Measurements from ENCODE around the gene CCDC9B.

The CCDC9B gene

DNA sequence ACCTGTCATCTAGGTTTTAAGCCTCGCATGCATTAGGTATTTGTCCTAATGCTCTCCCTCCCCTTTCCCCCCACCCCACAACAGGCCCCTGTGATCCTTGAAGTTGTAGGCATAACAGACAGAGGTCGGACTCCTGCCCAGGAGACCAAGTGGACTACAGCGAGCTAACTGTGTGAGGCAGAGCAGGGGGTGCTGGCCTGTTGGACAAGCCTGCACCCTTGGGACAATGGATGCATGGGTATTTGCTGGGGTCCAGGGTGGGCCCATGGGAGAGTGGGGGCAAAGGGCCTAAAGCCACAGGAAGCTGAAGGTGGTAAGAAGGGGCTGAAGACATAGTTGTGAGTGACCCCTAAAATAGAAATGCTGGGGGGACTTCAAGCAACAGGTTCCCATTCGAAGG lies 35.5 kb downstream of the CCDC9B start:
- no peak for DNase-seq

DNA sequence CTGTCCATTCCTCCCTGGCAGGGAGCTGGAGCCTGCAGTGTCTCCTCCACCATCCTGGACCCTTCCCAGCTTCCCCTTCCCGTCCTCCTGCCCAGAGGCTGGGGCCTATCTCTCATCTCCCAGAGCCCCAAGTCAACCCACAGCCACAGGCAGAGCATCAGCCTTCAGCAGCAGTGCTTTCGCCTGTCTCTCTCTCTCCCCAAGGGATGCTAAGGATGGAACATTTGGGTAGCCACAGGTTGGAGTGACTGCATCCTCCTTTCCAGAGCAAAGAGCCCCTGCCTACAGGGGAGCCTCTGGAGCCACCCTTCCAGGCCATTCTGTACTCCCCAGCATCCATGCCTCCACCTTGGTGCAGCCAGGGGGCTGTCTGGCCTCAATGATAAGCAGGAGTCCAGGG lies 37.2 kb downstream of the CCDC9B start:
- no peak for DNase-seq

DNA sequence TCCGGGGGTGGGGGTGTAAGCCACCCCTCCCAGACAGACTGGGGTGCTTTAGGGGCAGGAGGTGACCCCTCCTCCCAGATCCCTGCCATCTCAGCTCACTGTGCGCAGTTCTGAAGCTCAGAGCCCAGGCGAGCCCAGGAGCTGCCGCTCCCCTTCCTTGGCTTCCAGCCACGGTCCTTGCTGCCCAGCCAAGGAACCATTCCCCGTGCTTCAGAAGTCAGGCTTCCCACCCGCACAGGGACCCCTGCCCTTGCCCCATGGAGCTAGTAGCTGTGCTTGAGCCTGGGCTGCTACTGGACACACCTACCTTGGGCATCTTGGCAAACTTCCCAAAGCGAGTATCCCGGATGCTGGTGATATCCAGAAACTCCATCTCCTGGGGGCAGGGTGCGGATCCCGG lies 37.8 kb downstream of the CCDC9B start:
- DNase-seq = no peak

DNA sequence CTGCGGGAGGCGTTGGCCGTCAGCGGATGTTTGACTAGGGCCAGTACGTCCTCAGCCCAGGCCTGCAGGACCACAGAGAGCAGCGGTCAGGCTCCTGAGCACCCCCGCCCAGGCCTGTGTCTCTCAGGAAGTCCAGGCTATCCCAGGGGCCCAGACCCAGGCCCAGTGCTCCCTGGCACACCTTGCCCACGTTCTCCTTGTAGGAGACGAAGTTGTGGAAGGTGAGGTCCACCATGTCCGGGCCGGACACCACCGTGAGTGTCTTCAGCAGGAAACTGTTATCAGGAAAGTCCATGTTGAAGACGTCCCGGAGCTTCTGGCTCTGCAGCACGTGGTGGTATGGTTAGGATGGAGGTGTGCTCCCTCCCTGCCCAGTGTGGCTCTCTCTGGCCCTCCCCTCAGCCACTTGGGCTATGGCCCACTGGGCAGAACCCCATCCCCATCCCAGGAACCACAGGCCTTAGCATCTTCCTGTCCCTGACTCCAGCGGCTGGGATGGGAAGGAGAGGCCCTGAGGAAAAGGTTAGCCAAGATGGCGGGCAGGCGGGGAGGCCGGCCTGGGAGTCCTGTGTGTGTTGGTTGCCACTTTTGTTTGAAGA lies 38.4 kb downstream of the CCDC9B start:
- DNase-seq = no peak

DNA sequence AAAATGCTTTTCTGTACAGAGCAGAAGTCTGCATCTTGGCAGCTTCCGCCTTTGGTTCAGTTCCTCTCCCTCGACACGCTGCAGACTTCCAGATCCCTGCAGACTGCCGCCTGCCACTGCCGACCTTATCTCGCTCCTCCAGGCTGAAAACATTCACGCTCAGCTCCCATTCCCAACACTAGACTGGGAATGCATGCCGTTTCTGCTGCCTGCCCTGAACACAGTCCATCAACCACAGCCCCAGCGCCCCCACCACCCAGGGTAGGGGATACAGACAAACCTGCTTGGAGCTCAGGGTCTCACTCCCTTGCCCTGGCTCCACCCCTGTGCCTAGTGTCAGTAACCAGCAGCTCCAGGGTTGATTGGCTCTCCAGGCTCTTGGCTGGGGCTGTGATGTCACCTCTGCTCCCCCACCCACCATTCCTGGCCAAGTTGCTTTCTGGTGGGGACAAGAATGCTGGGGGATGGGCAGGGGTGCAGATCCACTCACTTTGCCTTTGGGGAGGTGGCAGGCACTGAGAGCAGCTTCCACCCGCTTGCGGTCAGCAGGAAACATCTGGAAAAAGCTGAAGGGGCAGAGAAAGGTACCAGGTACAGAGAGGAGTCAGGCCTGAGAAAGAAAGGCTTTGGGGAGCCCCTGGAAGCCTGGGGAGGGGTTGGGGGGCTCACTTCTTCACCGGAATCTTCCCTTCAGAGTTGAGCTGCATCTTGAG lies 39.1 kb downstream of the CCDC9B start:
- no peak for DNase-seq

DNA sequence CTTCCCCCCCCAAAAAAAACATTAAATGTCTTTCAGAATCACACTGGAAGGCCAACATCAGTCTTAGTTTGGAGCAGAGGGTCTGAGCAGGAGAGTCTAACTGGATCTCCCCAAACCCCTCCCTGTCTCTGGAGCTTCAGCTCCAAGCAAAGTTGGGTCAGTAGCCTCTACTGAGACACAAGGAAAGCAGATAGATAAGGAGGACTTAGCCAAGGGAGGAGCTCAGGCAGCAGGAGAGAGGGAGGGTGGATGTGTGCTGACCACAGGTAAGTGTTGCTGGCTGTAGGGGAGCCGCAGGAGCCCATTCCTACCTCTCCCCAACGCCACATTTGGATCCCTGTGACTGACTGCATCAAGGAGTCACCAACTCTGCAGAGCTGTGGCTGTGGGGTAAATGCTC lies 40.0 kb downstream of the CCDC9B start:
- no peak for DNase-seq

DNA sequence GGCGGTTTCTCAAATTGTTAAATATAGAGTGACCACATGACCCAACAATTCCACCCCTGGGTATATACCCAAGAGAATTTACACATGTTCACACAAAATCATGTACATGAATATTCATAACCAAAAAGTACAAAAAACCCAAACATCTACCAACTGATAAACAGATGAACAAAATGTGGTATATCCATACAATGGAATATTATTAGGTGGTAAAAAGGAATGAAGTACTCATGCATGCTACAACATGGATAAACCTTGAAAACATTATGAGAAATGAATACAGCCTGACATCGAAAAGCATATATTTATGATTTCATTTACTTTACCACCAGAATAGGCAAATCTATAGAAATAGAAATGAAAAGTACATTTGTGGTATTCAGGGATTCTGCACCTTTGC lies 40.4 kb downstream of the CCDC9B start:
- DNase-seq = no peak

DNA sequence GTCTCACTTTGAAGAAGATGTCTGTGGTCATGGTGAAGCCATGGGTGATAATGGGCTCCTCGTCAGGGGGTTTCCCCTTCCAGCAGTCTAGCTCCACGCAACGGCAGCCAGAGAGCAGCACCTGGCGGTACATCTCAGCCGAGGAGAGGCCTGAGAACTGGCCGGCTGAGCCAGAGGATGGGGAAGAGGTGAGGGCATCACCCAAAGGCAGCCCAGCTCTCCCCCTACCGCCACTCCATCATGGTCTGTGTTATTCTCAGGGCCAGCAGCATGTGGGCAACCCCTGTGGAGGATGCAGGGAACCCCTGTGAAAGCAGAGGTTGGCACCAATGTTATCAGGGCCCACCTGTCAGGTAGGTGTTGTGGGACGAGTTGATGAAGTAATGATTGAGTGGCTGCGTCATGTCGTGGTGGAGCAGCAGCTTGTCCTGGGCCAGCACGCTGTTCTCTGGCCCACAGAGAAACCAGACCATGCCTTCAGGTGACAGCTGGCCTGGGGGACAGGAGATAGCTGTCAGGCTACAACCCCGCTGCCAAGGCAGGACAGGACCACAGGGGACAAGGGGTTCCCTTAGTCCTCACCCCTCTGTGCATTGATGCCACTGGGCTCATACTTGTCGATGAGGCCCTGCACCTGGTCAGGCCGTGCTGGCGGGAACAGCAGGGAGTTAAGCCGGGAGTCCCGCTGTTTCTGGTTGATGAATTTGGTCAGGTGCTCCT lies 42.4 kb downstream of the CCDC9B start:
- DNase-seq = no peak

DNA sequence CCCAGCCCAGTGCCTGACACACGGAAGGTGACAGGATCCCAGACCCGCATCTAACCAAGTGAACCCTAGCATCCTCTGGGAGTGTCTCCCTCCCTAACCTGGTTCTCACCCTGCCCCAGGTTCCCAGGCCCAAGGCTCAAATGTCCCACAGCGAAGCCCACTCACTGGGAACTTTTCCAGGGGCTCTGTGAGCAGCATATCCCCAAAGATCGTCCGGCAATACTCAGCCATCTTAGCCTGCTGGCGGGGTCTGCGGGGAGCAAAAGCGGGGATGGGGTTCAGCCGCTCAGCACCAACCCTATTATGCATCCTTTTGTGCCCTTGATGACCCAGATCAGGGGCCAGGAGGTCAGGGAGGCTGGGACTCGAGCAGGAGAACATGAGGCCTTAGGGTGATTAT lies 43.4 kb downstream of the CCDC9B start:
- no peak for DNase-seq

DNA sequence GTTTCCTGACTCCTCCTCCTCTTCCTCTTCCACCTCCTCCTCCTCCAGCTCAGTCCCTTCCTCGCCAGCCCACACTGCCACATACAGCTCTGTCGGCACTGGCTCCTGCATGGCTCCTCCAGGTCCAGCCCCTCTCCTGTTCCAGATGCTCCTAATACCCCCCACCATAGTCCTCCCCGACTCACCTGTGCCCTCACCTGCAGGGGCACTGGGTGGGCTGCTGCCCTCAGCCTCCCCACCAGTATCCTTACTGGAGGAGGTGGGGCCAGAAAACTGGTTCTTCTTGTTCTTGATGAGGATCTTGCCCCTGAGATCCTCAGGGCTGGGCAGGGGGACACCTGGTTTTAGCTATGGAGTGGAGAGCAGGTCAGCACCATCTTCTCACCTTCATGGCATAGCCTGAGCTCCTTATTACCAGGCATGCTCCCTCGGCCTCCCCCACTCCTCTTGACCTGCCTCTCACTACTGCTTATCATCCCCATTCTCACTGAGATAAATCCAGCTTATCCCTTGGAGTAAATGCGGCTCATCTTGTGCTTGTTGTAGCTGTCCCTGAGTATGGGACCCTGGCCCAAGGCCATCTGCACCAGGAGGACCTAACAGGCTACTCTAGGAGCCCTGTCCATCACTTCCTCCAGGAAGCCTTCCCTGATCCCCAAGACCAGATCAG lies 44.0 kb downstream of the CCDC9B start:
- no peak for DNase-seq

DNA sequence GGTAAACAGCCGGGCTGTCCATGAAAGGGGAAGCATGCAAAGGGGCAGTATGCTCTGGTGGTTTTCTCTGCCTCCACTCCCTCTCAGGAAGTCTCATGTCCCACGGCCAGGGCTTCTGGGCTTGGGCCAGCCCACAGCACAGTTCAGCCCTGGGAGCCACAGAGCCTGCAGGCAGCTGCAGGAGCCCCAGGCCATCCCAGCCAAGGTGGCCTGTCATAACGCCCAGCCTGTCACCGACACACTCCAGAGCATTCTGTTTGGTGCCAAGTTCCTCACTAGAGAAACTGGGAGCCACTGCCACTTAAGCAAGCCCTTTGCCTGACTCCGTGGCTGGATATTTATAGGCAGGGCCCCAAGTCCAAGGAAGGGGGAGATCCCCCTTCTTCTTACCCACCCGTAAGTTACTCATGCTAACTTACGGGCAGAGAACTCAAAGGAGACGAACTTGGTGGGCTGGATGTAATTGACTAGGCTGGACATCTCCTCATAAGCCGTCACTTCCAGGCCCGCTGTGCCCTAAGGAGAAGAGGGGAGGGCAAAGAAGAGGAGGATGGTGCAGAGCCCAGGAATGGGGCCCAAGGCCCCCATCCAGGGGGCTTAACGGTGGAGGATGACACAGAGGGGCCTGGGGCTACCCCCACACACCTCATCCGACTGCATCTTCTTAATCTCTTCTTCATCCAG lies 44.7 kb downstream of the CCDC9B start:
- DNase-seq = no peak

DNA sequence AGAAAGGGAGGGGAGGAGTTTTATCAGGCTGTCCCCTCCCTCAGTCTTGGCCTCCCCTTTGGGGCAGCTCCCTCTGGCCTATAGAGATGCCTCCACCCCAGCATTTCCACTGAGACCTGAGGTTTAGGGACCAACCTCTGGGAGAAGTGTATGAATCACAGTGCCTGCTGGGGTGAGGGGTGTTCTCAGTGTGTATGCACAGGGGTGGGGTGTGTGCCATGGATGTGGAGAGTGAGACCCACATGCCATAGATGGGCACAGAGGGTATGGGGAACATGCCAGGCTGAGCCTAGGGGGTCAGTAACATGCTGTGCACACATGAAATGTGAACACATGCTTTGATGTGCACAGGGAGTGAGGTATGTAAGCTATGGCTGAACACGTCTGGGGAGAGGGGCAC lies 45.4 kb downstream of the CCDC9B start:
- no peak for DNase-seq

DNA sequence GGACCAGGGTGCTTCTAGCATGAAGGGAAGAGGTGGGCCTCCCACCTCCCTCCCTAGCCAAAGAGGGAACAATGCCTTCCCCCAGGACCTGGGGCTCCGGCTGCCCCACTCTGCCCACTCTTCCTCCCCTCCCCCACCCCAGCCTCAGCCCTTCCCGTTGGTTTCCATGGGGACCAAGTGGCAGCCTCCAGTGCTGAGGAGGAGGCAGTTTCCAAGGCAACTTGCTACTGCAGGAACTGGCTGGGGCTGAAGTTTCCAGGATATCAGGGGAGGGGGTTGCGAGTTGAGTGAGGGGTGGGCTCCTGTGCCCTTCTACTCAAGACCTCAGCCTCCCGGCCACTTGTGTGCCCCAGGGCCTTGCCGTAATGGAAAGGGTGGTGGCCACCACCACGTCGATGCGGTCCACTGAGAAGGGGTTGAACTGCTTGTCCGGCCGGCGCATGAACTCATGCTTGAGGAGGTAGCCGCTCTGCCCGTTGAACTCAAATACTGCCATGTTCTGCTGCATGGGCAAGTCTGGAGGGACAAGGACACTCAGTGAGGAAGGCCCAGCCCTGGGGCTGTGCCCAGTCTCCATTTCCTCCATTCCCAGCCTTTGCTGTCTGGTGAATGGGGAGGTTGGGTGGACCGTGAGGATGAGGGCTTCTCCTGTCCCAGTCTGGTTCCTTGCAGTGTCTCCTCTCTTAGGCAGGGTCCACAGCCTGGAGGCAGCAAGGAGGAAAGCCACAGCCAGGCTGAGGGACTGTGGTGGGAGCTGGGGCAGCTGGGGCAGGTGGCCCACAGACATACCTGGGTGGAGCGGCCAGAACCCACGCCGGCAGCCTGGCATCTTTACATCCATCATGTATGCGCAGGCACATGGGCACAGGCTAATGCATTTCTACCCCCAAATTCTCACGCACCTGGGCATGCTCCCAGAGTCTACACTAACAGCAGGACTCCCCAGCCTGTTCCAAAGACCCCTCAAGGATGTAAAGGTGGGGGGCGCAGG lies 46.5 kb downstream of the CCDC9B start:
- no peak for DNase-seq

DNA sequence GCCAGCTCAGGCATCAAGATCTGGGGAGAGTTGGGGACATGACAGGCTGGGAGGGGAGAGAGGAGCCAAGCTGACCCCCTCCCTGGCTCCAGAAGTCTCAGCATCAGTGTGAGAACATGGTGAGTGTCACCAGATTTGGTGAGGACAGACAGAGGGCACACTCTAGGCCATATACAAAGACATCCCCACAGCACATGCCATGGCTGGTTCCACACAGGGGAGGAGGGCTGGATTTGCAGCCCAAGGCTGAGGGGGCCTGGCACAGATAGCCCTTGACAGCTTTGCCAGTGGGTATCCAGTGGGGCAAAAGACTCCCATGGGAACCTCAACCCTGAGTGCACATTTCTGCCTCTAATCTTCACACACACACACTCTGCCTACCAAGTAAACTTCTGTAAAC lies 47.7 kb downstream of the CCDC9B start:
- no peak for DNase-seq

DNA sequence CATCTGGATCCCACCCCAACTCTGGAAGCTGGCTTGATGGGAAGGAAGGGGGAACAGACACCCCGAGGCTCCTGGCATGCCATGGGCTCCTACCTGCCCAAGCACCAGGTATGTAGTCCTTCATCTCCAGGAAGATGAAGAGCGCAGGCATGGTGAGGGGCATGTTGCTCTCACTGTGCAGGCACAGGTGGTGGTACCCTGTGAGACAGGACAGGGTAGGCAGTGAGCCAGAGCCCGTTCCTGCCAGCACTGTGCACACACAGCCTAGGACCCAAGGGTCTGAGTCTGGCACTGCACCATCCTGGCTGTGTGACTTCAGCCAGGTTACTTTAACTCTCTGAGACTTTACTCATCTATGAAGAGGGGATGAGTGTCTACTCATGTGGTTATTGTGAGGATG lies 48.5 kb downstream of the CCDC9B start:
- no peak for DNase-seq

DNA sequence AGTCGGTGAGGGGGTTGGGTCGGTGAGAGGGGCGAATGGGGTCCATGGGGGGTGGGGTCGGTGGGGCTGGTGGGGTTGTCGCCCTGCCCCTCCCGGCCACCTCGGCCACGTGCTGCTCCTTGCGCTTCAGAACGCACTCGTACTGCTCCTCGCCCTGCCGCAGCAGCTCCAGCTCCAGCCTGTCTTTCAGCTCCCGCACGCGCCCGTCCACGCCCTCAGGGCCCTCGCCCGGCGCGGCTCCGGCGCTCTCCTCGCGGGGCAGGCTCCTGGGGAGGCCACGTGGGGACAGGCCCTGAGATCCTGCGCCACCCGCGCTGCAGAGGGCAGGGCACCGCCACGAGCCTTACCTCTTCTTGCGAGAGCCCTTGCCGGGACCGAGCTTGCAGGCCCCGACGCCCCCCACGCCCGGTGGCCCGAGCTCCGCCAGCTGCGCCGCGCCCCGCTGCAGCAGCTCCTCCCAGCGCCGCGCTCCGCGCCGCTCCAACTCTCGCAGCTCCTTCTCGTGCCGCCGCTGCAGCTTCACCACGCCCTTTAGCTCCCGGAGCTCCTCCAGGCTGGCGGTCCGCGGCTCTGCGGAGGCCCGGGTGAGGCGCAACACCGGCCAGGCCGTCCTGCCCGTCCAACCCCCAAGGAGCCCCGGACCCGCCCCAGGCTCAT lies 49.7 kb downstream of the CCDC9B start:
- no peak for DNase-seq

DNA sequence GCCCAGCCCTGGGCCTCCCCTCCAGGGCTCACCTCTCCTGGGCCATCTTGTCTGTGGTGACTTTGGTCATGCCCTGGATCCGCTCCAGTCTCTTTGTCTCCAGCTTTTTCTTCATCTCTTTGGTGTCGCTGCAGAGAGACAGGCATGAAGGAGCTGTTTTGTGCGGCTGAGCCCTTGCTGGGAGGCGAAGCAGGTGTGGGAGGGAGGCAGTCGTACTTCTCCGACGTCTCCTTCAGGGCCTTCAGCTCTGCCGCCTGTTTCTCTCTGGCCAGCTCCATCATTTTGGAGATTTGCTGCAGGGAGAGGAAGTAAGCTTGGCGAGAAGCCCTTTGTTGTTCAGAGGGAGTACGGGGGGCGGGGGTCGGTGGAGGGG lies 50.2 kb downstream of the CCDC9B start:
- DNase-seq = no peak

DNA sequence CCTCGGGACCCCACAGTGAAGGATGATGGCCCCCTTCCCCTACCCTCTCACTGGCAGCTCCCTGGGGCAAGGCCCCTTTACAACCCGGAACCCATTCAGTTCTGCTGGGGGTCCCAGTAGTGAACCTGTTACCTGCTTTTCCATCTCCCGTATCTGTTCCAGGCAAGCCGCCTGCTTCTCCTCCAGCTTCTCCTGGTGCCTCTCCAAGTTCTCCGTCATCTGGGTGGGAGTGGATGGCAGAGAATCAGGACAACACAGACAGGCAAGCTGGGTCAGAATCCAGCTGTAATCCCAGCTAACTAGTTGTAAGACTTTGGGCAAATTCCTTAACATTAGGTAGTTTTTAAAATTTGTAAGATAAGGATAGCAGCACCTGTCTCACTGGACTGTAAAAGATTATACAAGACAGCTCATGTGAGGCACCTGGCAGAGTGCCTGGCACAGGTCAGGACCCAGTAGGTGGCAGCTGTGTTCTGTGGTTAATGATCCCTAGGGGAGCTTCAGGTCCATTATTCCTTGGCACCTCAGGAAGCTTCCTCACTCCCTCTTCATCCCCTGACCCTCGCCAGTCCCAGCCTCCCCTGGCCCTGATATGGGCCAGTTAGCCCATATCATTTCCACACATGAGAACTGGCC lies 51.5 kb downstream of the CCDC9B start:
- no peak for DNase-seq

DNA sequence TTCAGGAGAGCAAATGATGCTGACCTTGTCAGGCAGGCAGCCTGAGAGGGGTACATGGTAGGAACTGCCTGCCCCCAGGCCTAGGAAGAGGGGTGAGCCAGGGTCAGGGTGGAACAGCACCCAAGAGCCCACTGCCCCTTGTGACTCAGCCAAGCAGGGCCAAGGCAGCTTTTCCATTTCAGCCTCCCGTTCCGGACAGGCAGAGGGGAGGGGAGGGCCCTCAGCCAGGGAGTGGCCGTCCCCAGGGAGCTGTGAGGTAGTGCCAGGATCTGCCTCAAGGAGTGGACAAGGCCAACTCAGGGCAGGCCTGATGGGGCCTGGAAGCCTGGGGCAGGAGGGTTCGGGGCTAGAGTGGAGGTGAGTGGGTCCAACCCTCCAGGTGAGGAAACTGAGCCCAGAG lies 52.8 kb downstream of the CCDC9B start:
- no peak for DNase-seq

DNA sequence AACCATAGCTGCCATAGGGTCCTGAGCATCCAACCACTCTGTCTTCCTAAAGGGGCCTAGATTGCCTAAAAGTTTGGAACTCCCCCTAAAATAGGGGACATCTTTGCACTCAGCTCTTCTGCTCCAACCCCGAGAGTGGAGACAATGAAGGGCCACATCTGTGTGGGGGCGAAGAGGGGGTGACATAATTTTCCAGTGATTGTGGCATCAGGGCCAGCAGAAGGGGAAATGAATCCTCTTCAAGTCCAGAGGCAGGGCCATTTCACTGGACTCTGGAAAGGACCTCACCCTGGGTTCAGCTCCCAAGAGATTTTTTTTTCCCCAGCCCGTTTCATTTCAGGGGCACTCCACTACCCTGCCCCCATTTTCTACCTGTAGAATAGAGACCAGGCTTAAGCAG lies 53.2 kb downstream of the CCDC9B start:
- DNase-seq = no peak

DNA sequence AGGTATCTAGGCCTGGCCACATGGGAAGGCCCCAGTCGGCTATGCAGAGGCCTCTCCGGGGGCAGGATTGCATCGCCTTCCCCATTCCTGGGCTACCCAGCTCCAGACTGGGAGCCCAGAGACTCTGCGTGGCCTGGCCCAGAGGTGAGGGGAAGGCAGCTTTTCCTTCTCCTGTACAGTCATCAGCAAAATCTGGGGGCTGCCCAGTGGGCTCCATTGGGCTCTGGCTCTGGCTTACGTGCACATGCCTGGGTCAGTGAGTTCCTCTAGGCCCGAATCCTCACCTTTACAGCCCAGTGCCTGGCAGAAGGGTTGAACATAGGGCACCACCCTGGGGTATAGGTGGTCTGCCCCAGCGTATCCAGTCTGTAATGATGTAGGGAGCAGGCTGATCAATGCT lies 53.9 kb downstream of the CCDC9B start:
- DNase-seq = no peak
